ENCODE data around the gene CUL3.

CUL3 gene

GRCh38 chr2:224466304-224466895 lies 118.8 kb downstream of the CUL3 start:
- DNase-seq, result no peak

- no peak for DNase-seq
Measured at GRCh38 chr2:224461391-224461790, 123.8 kb downstream of the CUL3 start.

DNA sequence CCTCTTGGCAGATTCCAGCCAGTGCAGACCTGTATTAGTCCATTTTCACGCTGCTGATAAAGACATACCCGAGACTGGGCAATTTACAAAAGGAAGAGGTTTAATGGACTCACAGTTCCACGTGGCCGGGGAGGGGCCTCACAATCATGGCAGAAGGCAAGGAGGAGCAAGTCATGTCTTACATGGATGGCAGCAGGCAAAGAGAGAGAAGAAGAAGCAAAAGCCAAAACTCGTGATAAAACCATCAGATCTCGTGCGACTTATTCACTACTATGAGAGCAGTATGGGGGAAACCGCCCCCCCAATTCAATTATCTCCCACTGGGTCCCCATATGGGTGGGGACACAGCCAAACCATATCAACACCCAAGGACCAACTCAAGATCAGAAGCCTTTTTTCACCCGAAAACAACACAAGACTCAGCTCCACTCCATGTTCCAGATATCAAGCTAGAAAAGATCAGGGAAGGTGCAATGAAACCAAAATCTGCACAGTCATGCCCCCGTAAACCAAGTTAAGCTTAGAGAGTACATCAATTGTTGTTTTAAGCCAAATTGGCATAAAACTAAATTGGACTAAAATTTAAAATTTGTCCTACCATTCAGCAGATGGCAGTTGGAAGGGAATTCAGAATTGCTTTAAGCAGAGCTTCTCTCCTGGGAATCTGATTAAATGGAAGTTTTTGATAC lies 127.6 kb downstream of the CUL3 start:
- DNase-seq, result no peak

GRCh38 chr2:224453892-224454291 lies 131.3 kb downstream of the CUL3 start:
- no peak for DNase-seq

DNA sequence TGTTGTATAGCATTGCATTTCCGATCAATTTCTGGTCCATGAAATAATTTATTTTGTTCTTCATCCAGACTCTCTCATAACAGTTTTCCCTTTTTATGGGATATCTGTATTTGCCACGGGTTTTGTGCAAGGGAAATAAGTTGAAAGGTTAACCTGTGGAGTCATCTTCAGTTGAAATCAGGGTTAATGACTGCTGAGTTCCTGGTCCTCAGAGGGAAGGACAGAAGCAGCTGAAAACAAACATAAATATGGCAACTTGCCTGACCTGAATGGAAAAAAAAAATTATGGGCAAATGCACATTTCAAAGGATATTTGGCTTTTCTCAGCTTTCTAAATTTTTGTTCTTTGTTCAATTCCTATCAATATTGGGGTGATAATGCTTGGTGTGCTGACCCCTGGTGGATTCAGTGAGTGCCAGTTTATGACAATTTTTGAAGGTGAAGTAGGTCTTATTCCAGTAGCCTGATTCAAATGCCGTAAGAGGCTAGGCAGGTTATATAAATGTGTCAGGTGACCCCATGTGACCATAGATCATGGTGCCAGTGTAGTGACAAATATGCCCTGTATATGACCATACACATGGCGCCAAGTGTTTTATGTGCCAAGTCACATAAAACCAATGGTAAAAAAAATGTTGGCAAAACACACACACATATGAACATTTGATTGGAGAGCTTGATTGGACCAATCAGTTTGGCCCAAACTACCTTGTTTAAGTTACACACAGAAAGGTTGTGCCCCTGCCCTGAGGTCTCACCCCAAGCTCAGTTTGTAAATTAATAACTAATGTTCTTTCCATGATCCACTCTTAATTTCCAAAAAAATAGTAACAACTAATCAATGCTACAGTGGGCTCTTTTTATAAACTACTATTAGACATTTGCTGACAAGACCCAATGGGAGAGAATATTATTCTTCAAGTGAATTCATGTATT lies 135.7 kb downstream of the CUL3 start:
- DNase-seq, result peak; percentile 31

GRCh38 chr2:224448236-224448635 lies 136.9 kb downstream of the CUL3 start:
- DNase-seq, result no peak

- DNase-seq, result no peak
Measured at GRCh38 chr2:224444783-224445182, 140.4 kb downstream of the CUL3 start.

GRCh38 chr2:224444021-224444420 lies 141.1 kb downstream of the CUL3 start:
- DNase-seq, result no peak

GRCh38 chr2:224442071-224442967 lies 142.8 kb downstream of the CUL3 start:
- no peak for DNase-seq

DNA sequence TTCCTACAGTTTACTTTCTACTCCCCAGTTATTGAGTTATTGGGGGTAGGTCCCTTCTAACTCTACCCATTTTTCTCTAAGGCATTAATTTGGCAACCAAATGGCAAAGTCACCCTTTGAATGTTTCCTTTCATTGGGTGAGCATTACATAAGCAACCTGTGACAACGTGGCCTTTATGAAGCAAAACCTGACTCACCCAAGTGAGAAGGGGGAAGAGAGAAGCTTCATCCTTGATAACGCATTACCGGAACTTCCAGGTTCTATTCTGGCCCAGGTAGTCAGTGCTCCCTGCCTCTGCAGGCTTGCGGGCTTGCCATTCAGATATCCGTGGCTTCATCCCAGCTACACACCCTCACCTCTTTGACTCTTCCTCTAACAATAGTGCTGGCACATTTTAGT lies 144.2 kb downstream of the CUL3 start:
- DNase-seq, result no peak

DNA sequence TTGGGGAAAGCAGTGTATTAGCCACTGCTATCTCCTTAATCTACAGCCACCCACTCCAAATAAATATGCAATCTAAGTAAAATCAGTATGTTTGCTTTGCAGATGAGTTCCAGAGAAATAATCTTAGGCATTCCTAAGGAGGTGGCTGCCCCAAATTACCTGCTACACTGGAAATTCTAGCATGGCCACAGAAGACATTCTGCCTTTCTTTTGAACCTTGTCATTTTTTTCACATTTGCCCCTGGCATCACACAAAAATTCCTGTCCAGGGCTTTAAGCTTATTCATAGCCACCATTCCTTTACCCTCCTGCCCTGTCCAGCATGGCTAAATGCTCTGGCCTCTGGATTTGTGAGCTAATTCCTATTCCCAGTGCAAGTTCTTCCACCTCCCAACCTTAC lies 146.4 kb downstream of the CUL3 start:
- no peak for DNase-seq

DNA sequence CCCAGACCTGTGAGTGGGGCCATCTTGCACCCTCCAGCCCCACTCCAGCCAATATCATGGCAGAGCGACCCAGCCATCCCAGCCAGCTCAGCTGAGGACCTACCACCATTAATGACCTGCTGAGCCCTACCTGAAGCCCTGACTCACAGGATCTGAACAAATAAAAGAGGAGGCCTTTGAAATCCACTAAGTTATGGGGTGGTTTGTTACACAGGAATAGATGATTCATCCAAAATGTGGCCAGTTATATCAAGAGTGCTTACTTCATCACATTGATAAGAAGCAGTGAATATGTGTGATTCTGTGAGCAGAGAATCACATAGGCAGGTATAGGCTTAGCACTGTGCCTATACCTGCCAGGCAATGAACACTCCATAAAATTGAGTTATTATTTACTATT lies 148.5 kb downstream of the CUL3 start:
- no peak for DNase-seq

DNA sequence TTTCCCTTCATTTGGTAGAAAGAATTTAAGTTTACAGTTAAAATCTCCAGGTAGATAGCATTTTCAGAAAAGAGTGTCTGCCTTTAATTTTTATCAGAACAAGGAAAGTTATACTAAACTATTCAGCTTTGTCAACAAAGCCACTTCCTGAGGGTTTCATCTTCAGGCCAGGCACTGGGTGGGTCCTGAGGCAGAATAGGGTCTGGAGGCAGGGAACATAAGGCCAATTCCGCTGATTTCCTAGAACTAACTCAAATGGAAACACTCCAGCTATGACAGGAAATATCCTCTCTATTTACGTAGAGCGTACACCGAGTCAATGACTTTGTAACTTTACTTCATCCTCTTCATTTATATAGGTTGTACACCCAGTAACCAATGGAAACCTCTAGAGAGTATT lies 150.5 kb downstream of the CUL3 start:
- no peak for DNase-seq

DNA sequence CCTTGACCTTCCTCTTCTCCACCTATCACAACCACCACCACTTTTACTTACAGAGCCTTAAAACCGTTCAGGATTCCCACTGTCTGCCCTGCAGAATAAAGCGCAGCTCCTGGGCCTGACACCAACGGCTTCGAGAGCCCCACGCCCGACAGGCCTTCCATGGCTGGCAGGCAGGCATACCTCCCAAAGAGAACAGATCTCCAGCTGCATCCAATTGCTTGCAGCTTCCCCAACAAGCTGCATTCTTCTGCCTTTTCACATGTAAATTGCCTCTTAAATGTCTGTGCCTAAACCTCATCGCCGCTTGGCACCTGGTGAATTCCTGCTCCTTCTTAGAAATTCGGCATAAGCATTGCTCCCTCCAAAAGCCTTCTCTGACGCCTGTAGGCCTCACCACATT lies 151.7 kb downstream of the CUL3 start:
- no peak for DNase-seq

DNA sequence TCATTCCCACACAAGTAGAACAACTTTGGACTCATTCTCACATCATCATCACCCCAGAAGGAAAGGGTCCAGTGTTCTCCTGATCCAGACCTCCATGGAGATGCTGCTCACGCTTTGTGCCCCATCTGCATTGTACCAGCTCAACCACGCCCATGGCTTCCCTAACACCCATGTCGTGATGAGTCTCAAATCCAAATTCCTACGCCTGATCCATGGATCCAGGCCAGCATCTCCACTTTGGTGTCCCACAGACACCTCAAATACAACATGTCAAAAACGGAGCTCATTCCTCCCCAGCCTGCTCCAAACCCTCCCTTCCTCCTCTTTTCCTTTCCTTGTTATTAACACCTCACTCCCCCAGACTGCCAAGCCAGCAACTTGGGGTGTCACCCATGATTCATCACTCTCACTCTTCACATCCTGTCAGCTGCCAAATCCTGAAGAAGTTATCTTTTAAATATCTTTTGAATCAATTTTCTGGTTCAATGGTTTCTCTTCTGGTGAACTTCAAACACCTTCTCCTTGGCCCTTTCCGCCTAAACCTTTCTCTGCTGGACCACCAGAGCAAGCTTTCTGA lies 153.1 kb downstream of the CUL3 start:
- DNase-seq, result no peak

DNA sequence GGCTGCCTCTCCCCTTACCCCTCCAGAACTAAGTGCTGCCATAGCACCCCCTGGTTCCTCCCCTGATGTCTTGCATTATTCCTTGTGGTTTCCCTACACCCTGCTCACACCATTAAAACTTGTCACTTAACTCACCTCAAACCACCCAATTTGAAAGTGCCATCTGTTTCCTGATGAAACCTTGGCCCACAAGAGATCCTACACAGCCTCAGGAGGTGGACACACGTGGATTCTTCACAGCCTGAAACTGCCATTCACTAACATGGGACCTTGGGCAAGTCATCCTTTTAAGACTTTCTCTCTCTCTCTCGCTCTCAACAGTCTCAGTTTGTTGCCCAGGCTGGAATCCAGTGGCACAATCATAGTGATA lies 155.7 kb downstream of the CUL3 start:
- no peak for DNase-seq

DNA sequence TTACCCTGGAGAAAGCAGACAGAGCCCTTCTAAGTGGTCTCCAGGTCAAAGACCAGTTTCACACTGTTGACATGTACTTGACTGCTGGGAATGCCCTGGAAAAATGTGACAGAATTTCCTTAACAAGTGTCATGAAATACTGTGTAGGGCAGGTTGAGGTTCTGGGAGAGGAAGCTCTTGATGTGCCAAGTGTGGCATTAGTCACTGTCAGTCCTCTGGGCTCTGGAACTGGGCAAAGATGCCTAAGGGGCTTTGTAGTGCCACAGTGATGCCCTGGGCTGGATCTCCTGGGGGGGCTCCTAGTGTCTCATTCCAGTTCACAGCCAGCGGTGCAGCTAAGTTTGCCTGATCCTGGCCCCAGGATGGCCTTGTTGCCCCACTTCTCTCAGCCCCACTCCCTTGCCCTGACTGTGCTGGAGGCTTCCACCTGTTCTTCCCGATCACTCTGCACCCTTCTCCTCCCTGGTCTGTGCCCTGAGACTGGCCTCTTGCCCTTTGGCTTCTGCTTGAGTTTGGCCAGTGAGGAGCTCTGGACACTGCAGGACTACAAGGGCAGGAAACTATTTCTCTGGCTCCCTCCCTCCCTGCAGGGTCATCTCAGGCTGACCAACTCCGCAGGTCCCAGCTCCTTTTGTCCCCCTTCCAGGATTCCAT lies 156.2 kb downstream of the CUL3 start:
- DNase-seq, result no peak

DNA sequence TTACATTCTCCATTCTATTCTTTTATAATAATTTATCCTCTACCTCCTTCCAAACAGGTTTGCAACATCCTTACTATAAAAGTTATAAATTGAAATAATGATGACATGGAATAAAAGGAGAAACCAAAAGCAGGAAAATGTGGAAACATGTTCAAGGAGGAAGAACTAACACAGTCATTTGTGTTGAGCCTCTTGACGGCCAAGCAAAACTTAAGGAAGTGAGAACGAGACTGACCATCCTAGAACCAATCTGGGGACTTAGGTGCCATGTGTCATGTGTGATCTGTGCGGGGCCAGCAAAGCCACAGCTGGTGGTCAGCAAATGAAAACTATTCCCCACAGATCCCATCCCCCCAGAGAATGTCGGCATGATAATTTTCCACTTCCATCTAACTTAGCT lies 157.7 kb downstream of the CUL3 start:
- DNase-seq, result no peak

- no peak for DNase-seq
Measured at GRCh38 chr2:224426656-224427055, 158.5 kb downstream of the CUL3 start.

- no peak for DNase-seq
Measured at GRCh38 chr2:224421065-224421464, 164.1 kb downstream of the CUL3 start.

Data from NCI-H146 (cell line).